ENCODE results near the gene MYH13.

- TF ChIP-seq ZNF780A (CRISPR knock-in tag; IDR thresholded peaks at IDR 0.05), result no peak
- TF ChIP-seq POLR2A (conservative IDR thresholded peaks at IDR 0.05), result no peak
Observed at GRCh38 chr17:10297691-10298090, 75.1 kb downstream of the MYH13 start.
